Measurements from ENCODE around the gene DNAH2. TPM values are rescaled to one million over a fixed set of nuclear protein-coding genes. Genes with fewer than 3 reads are reported as not detected.

Gene DNAH2
- total and polyA plus RNA-seq, 12 donors = under 0.01 to 0.30 (median 0.03) TPM; not detected in 3

- ATAC-seq = no peak
- no peak for DNase-seq
These were observed 115.7 kb downstream of the DNAH2 start for GRCh38 chr17:7833011-7833794.

DNA sequence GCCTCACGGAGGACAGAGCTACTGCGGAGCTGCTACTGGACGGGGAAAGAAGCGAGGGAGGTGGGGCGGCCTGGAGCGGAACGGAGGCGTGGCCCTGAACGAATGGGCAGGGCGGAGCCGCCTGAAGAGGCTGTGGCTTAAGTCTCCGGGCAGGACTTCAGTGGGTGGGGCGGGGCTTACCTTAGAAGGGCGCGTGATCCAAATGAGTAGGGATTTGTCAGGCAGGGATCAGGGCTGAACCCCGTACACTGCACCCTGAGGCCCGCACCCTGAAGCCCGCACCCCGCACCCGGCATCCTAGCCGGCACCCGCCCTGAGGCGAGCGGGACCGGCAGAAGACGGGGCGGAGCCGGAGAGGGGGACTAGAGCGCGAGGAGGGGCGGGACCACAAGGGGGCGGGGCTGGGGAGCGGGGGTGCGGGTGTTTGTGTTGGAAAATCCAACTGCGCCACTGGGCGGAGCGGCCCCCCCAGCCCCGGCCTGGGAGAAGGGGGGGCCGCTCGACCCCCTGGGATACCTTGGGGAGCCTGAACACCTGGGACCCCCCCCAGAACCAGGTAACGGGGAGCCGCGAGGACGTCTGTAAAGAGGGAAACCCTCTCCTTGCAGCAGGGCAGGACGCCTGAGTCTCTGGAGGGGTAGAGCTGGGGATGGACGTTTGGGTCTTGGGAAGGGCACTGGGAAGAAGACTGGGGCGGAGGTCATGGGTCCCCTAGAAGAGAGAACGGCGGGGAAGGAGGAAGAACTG, 116.4 kb downstream of the DNAH2 start, which contains the start of gene KDM6B:
KDM6B (plus strand) TSS at position 423 of the 747 bp plus-strand sequence. CDS start 11,338 bp downstream, outside the sequence.
- peaks cover 0 to 3% (median 0%) of the 10 kb centered on the region in 7 donors for H3K27me3 ChIP-seq
- H3K27ac ChIP-seq = peak within 1 kb of the TSS; percentile 94 to 100 (median 98)
- ATAC-seq (peak; percentile 63 to 78 (median 71)), DNase-seq (peak; percentile 94 to 96)
- H3K9me3 ChIP-seq = no peaks in the 10 kb centered on the region
- H3K4me3 ChIP-seq = peak within 1 kb of the TSS; percentile 59 to 95 (median 80)
- peak in 3 of 9 donors; percentile 11 to 35 (median 27) for TF ChIP-seq CTCF (IDR thresholded peaks at IDR 0.05)
- intact Hi-C loops (cut with DNase I) = loop anchor here in 7 of 10 donors (1.0 to 10.0 kb wide), 8 partner anchors 9 to 321 kb away; partner anchors contain the start of genes NAA38 (in 3 of the 7), CHD3 (in 1 of the 7) and PER1 (in 1 of the 7)
- no peaks in the 10 kb centered on the region for H3K36me3 ChIP-seq
- peaks cover 7 to 37% (median 30%) of the 10 kb centered on the region in 9 donors for H3K4me1 ChIP-seq
- WGBS, 2 donors = 0% methylated on average over 46 to 49 of the region's 49 CpGs

More at GRCh38 chr17:7833011-7833794, 115.7 kb downstream of the DNAH2 start:
- Histone ChIP-seq H3K36me3 (no peaks in the 10 kb centered on the region), H3K27ac (peak overlapping the region in 9 of 10 donors; percentile 97 to 100 (median 99)), H3K4me3 (peak overlapping the region in 9 of 10 donors; percentile 59 to 95 (median 80)), H3K9me3 (no peaks in the 10 kb centered on the region), H3K27me3 (peaks cover 0 to 3% (median 0%) of the 10 kb centered on the region in 7 donors), H3K4me1 (peaks cover 4 to 34% (median 24%) of the 10 kb centered on the region in 9 donors)
- intact Hi-C loops (cut with DNase I) = loop anchor here in 3 of 10 donors (2.0 to 10.0 kb wide), 4 partner anchors 54 to 322 kb away; partner anchors contain the start of genes CHD3 (in 1 of the 3) and PER1 (in 1 of the 3)
- no peak for TF ChIP-seq CTCF (IDR thresholded peaks at IDR 0.05)
- WGBS, 2 donors = 45 to 50% methylated on average over 19 of the region's 19 CpGs

- intact Hi-C loops (cut with DNase I) = loop anchor here in 7 of 10 donors (1.0 to 10.0 kb wide), 7 partner anchors 9 to 320 kb away; partner anchors contain the start of genes NAA38 (in 3 of the 7), CHD3 (in 1 of the 7) and PER1 (in 1 of the 7)
- DNase-seq (peak; percentile 71 to 73), ATAC-seq (peak; percentile 1 to 50 (median 32))
- Histone ChIP-seq H3K4me1 (peaks cover 7 to 43% (median 36%) of the 10 kb centered on the region in 9 donors), H3K27ac (peak overlapping the region; percentile 94 to 100 (median 98)), H3K9me3 (no peaks in the 10 kb centered on the region), H3K4me3 (peak overlapping the region; percentile 59 to 95 (median 80)), H3K27me3 (peaks cover 0 to 3% (median 0%) of the 10 kb centered on the region in 7 donors), H3K36me3 (no peaks in the 10 kb centered on the region)
- no peak for TF ChIP-seq CTCF (IDR thresholded peaks at IDR 0.05)
- WGBS, 2 donors = 1% methylated on average over 20 of the region's 20 CpGs
These were observed 117.0 kb downstream of the DNAH2 start for GRCh38 chr17:7834542-7834956.

All from heart right ventricle (tissue), 16 donors.